K562 (cell line): Measurements from ENCODE around the gene VN1R2. TPM values are rescaled to one million over a fixed set of nuclear protein-coding genes. Genes with fewer than 3 reads are reported as not detected.
"Not testable (repeated sequence)": the region's sequence is repeated elsewhere in the genome, so short reads cannot be mapped to it uniquely, and the experiment has no call there.

ENCODE experiments used
- ATAC-seq: fragments of 200-7000 bp; cut with Tn5 transposase; 3 replicates; pipeline ENCODE4 v1.9.1; 2020; ENCODE audit warnings: moderate library complexity
- BruUV-seq: library from RNA; stranded (reverse); fragments of 400-500 nt; replicated peaks from 2 replicates; lab custom pipeline; 2021; lab: Mats Ljungman, UMichigan
- CTCF ChIA-PET: fragments of 300-600 bp; formaldehyde crosslinking; extraction: SDS; loops from one replicate; lab custom pipeline; 2021; ENCODE audit warnings: low intra/inter-chr PET ratio; lab: Yijun Ruan, JAX
- POLR2A ChIA-PET: fragments of 300-600, 350-650 bp; sonication (Branson Sonifier 250); formaldehyde crosslinking; extraction: SDS; loops from one replicate; lab custom pipeline; 2021; ENCODE audit warnings: antibody characterized with exemption, inconsistent platforms; lab: Yijun Ruan, JAX
- DNase-seq, 4 experiments: peaks; one replicate each; pipeline versions ENCODE4 v3.0.0 to v3.0.0-alpha.2; 2011 to 2018; ENCODE audit warnings: low spot score in 3 of 4, mixed read lengths in 3 of 4; ENCODE audit errors: extremely low read depth in 1 of 4
- FAIRE-seq: peaks from 2 replicates; lab custom pipeline; 2011; peaks lifted over from hg19 to GRCh38; lab: Jason Lieb, UNC
- H2AFZ ChIP-seq: 2 replicates; pipeline ENCODE4 v1.6.0; 2011; ENCODE audit warnings: low read depth, low read length, control low read depth, inconsistent platforms
- H3K27ac ChIP-seq: fragments of 200-600 bp; 3 replicates; pipeline ENCODE4 v1.8.0; 2011; ENCODE audit warnings: low read depth, mild to moderate bottlenecking, control low read depth, inconsistent platforms, low read length, moderate library complexity, mixed read lengths; ENCODE audit errors: extremely low read depth
- H3K27me3 ChIP-seq, 2 experiments: fragments of 300-600 bp in 1 of 2; 2 replicates in 1 of 2; 3 replicates in 1 of 2; pipeline versions ENCODE4 v1.6.0 to v1.8.0; 2011; ENCODE audit warnings: inconsistent platforms in 2 of 2, low read length in 2 of 2, mild to moderate bottlenecking in 1 of 2, mixed read lengths in 1 of 2, moderate library complexity in 1 of 2; ENCODE audit not compliant: control insufficient read depth in 2 of 2, insufficient read depth in 2 of 2
- H3K36me3 ChIP-seq: fragments of 300-600 bp; 3 replicates; pipeline ENCODE4 v1.8.0; 2011; ENCODE audit warnings: mild to moderate bottlenecking, low read length, inconsistent platforms; ENCODE audit not compliant: control insufficient read depth, insufficient read depth
- H3K4me1 ChIP-seq, 2 experiments: fragments of 200-600 bp in 1 of 2; replicated peaks in 1 of 2; 2 replicates in 1 of 2; 3 replicates in 1 of 2; pipeline versions ENCODE4 v1.5.1 to v1.8.0; 2011; ENCODE audit warnings: inconsistent platforms in 2 of 2, low read length in 2 of 2, mild to moderate bottlenecking in 1 of 2, mixed read lengths in 1 of 2, moderate library complexity in 1 of 2; ENCODE audit not compliant: control insufficient read depth in 2 of 2, insufficient read depth in 2 of 2
- H3K4me2 ChIP-seq: 2 replicates; pipeline ENCODE4 v1.6.1; 2011; ENCODE audit warnings: low read length, control low read depth, inconsistent platforms, mixed read lengths; ENCODE audit not compliant: insufficient read depth
- H3K4me3 ChIP-seq: fragments of 200-600 bp; sonication (generic), shearing (Covaris generic); 2 replicates; pipeline ENCODE4 v1.5.1; 2016; ENCODE audit warnings: control low read depth, inconsistent platforms
- H3K79me2 ChIP-seq: fragments of 200-600 bp; 3 replicates; pipeline ENCODE4 v1.8.0; 2011; ENCODE audit warnings: low read length, inconsistent platforms; ENCODE audit not compliant: control insufficient read depth, insufficient read depth
- H3K9ac ChIP-seq, 2 experiments: 2 replicates each; pipeline versions ENCODE4 v1.6.0 to v1.6.1; 2011; ENCODE audit warnings: low read depth in 2 of 2, low read length in 2 of 2, control low read depth in 1 of 2, inconsistent platforms in 1 of 2, mild to moderate bottlenecking in 1 of 2, mixed read lengths in 1 of 2; ENCODE audit not compliant: insufficient read depth in 1 of 2
- H3K9me1 ChIP-seq: one replicate; pipeline ENCODE4 v1.6.0; 2011; ENCODE audit warnings: inconsistent platforms, mild to moderate bottlenecking, low read length, moderate library complexity; ENCODE audit not compliant: control insufficient read depth, insufficient read depth
- H3K9me3 ChIP-seq: replicated peaks from 2 replicates; pipeline ENCODE4 v1.5.1; 2011; ENCODE audit warnings: low read depth, low read length, inconsistent platforms; ENCODE audit not compliant: control insufficient read depth, insufficient read depth
- H4K20me1 ChIP-seq: replicated peaks from 2 replicates; pipeline ENCODE4 v1.6.1; 2011; ENCODE audit warnings: low read length, inconsistent platforms, mixed read lengths; ENCODE audit not compliant: control insufficient read depth, insufficient read depth
- NFIC ChIP-seq: fragments of 450-650 bp; IDR thresholded peaks from 2 replicates; pipeline ENCODE4 v1.6.1; 2017; ENCODE audit warnings: mild to moderate bottlenecking, inconsistent platforms
- WGBS: fragments of 100-300 bp; shearing (Covaris generic); methylation state at CpG from one replicate; pipeline ENCODE4 v1.1.6; 2016; ENCODE audit warnings: low coverage, mixed read lengths; ENCODE audit not compliant: insufficient coverage; ENCODE audit errors: missing lambda C conversion rate; 5-methylcytosine and 5-hydroxymethylcytosine counted together
- in situ Hi-C: fragments of 300-500 bp; cut with MboI; formaldehyde crosslinking; loops from 4 replicates; pipeline ENCODE4 v1.15.0; 2018; ENCODE audit warnings: inconsistent platforms, mixed read lengths
- intact Hi-C: fragments of 100-400 bp; cut with micrococcal nuclease; formaldehyde crosslinking; loops from 2 replicates; pipeline ENCODE4 v1.14.2; 2022
- polyA plus RNA-seq, 8 experiments: library from polyadenylated mRNA; depleted of rRNA in 4 of 8; stranded (reverse) in 5 of 8; unstranded in 3 of 8; fragments of >200 nt; fragmentation: Nextera tagmentation in 2 of 8; fragmentation: Illumina TruSeq in 1 of 8; extraction: Ambion mirVana in 2 of 8; extraction: Trizol in 1 of 8; gene quantifications; 2 replicates each; pipeline versions ENCODE4 v1.2.1 to v1.2.3, GENCODE V29; 2011 to 2014; ENCODE audit warnings: inconsistent platforms in 1 of 8, missing spikeins in 1 of 8
- total RNA-seq, 7 experiments: library from RNA; depleted of rRNA in 6 of 7; stranded (reverse); fragments of >200 nt in 6 of 7; fragmentation: Illumina TruSeq in 2 of 7; extraction: Trizol in 2 of 7; gene quantifications; 2 replicates each; pipeline versions ENCODE4 v1.2.1 to v1.2.3, GENCODE V29; 2011 to 2021; ENCODE audit warnings: low replicate concordance in 1 of 7
- TF ChIP-seq, protein P1 (sequence below), 2 experiments: fragments of 450-650 bp in 1 of 2; sonication (generic) in 1 of 2; formaldehyde crosslinking in 1 of 2; IDR thresholded peaks in 1 of 2; conservative IDR thresholded peaks in 1 of 2; 2 replicates each; pipeline versions ENCODE4 v1.6.1 to v1.8.1; 2016 to 2023; ENCODE audit warnings: mild to moderate bottlenecking in 2 of 2, moderate library complexity in 2 of 2, inconsistent platforms in 1 of 2, missing genetic modification reagents in 1 of 2

VN1R2 gene
- total and polyA plus RNA-seq, 9 of the 15 experiments (the other 6 are each of a cell fraction or from before 2014, with no cell fraction given) = not detected

DNA sequence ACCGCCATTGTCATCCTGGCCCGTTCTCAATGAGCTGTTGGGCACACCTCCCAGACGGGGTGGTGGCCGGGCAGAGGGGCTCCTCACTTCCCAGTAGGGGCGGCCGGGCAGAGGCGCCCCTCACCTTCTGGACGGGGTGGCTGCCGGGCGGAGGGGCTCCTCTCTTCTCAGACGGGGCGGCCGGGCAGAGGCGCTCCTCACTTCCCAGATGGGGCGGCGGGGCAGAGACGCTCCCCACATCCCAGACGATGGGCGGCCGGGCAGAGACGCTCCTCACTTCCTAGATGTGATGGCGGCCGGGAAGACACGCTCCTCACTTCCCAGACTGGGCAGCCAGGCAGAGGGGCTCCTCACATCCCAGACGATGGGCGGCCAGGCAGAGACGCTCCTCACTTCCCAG lies 11.8 kb downstream of the VN1R2 start:
- ATAC-seq, H2AFZ ChIP-seq, H3K4me1 ChIP-seq, H3K4me2 ChIP-seq, POLR2A ChIA-PET, H3K4me3 ChIP-seq, DNase-seq, H3K27ac ChIP-seq, intact Hi-C loops, H3K9me3 ChIP-seq, BruUV-seq, H4K20me1 ChIP-seq, FAIRE-seq, H3K9ac ChIP-seq, H3K79me2 ChIP-seq, in situ Hi-C loops, H3K9me1 ChIP-seq, CTCF ChIA-PET, H3K27me3 ChIP-seq, H3K36me3 ChIP-seq: not testable (repeated sequence)
- 22% methylated on average over 3 of the region's 27 CpGs for WGBS

DNA sequence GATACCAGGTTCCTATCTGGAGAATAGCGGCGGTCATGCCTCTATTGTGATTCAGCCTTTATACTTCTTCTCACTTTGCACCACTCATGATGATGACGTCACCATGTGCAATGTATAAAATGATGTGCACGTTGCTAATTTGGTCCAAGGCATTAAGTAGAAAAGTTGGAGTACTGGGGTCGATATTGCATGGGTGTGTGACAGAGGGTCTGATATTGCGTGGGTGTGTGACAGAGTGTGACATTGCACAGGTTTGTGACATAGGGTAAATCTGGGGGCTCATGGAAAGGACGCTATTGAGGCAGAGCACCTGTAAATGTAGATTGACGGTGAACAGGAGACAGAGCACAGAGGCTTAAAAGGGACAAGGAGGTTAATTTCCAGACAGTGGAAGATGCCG lies 14.0 kb downstream of the VN1R2 start:
- TF ChIP-seq, protein P1, sequence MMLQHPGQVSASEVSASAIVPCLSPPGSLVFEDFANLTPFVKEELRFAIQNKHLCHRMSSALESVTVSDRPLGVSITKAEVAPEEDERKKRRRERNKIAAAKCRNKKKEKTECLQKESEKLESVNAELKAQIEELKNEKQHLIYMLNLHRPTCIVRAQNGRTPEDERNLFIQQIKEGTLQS (IDR thresholded peaks at IDR 0.05) = peak; percentile 40; the same call in 1 of the 2 replicates
- TF ChIP-seq, protein P1 (CRISPR knock-in tag; conservative IDR thresholded peaks at IDR 0.05) = no peak
- no peak for TF ChIP-seq NFIC
- POLR2A ChIA-PET = no interaction called here

More for the DNA sequence above, 14.0 kb downstream of the VN1R2 start:
- H3K9me1 ChIP-seq = no peaks in the 10 kb centered on the region
- no peak overlapping the region for H3K27ac ChIP-seq
- H3K4me1 ChIP-seq = no peaks in the 10 kb centered on the region
- H3K4me2 ChIP-seq = no peak overlapping the region
- WGBS = 0% methylated on average over 6 of the region's 9 CpGs
- H4K20me1 ChIP-seq = no peaks in the 10 kb centered on the region
- DNase-seq (no peak), FAIRE-seq (no peak), ATAC-seq (no peak)
- no peaks in the 10 kb centered on the region for H3K36me3 ChIP-seq
- H3K27me3 ChIP-seq = 0 out of 5 replicates have a peak, but pooled peaks cover 0 to 5% of the 10 kb centered on the region in 2 experiments
- H3K79me2 ChIP-seq = no peaks in the 10 kb centered on the region
- H3K9me3 ChIP-seq = no peaks in the 10 kb centered on the region; the same call in 1 of the 2 replicates
- intact Hi-C loops = no loop called here
- no TSS peak for BruUV-seq
- H2AFZ ChIP-seq = no peak overlapping the region
- H3K9ac ChIP-seq = no peak overlapping the region
- in situ Hi-C loops = no loop called here
- no peak overlapping the region for H3K4me3 ChIP-seq
- CTCF ChIA-PET = no interaction called here
